Subcutaneous adipose tissue (tissue), 4 donors: ENCODE measurements around the gene MACROD1. TPM values are rescaled to one million over a fixed set of nuclear protein-coding genes. Genes with fewer than 3 reads are reported as not detected.

Source experiments
- total RNA-seq, 4 donors: library from RNA; depleted of rRNA; stranded (reverse); fragments of >200 nt; gene quantifications; one replicate each; pipeline ENCODE4 v1.1.0, GENCODE V29; 2016
- TF ChIP-seq, protein P1 (sequence below): fragments of 450-650 bp; IDR thresholded peaks from one replicate; pipeline ENCODE4 v1.5.1; 2016; ENCODE audit warnings: low read depth, mild to moderate bottlenecking, control low read depth, antibody characterized with exemption, moderate library complexity

Gene MACROD1
- total RNA-seq, 4 donors from 2014 or later = 8.0 to 24.0 (median 19.8) TPM

DNA sequence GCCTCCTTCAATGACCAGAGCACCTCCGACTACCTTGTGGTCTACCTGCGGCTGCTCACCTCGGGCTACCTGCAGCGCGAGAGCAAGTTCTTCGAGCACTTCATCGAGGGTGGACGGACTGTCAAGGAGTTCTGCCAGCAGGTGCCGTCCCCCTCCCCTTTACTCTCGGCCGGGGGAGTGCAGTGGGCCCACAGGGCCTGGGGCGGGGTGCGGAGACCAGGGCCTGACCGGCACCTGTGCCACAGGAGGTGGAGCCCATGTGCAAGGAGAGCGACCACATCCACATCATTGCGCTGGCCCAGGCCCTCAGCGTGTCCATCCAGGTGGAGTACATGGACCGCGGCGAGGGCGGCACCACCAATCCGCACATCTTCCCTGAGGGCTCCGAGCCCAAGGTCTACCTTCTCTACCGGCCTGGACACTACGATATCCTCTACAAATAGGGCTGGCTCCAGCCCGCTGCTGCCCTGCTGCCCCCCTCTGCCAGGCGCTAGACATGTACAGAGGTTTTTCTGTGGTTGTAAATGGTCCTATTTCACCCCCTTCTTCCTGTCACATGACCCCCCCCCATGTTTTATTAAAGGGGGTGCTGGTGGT, 168.7 kb downstream of the MACROD1 start:
- TF ChIP-seq, protein P1, sequence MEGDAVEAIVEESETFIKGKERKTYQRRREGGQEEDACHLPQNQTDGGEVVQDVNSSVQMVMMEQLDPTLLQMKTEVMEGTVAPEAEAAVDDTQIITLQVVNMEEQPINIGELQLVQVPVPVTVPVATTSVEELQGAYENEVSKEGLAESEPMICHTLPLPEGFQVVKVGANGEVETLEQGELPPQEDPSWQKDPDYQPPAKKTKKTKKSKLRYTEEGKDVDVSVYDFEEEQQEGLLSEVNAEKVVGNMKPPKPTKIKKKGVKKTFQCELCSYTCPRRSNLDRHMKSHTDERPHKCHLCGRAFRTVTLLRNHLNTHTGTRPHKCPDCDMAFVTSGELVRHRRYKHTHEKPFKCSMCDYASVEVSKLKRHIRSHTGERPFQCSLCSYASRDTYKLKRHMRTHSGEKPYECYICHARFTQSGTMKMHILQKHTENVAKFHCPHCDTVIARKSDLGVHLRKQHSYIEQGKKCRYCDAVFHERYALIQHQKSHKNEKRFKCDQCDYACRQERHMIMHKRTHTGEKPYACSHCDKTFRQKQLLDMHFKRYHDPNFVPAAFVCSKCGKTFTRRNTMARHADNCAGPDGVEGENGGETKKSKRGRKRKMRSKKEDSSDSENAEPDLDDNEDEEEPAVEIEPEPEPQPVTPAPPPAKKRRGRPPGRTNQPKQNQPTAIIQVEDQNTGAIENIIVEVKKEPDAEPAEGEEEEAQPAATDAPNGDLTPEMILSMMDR = no peak

- TF ChIP-seq, protein P1 = no peak
Observed at GRCh38 chr11:63996512-63996911, 169.4 kb downstream of the MACROD1 start.

DNA sequence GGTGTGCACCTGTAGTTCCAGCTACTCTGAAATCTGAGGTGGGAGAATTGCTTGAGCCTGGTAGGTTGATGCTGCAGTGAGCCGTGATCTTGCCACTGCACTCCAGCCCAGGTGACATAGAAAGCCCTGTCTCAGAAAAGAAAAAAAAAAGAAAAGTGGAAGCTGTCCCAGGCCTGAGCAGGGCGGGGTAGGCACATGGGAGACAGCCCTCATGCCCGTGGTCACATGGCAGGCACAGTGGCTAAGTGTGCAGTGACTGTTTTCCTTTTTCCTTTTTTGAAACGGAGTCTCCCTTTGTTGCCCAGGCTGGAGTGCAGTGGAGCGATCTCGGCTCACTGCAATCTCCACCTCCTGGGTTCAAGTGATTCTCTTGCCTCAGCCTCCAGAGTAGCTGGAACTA, 171.9 kb downstream of the MACROD1 start:
- TF ChIP-seq, protein P1 = no peak

DNA sequence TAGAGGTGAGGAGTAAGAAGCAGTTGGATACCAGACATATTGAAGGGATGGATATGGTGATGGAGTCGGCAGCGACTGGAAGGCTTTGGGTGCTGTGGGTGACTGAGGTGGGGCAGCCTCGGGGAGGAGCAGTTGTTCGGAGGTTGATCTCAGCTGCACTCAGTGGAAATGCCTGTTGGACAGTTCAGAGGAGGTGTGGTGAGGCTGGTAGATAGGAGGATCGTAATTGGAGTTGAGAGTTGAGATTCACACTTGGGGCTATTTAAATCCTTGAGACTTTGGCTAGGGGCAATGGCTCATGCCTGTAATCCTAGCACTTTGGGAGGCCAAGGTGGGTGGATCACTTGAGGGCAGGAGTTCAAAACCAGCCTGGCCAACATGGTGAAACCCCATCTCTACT, 172.8 kb downstream of the MACROD1 start:
- TF ChIP-seq, protein P1 = no peak

DNA sequence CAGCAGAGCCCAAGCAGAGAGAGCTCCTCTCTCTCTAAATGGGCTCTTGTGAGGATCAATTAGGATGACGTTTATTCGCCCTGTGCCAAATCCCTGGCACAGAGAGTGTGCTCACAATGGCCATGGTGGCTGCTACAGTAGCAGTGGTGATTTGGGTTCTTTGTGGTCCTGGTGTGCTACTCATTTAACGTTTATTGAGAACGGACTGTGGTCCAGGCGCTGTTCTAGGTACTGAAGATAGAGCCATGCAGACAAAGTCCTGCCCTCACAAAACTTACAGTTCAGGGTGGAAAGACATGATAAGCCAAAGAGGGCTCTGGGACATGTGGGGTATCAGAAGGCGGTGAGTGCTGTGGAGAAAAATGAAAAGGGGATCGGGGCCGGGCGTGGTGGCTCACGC, 174.4 kb downstream of the MACROD1 start:
- TF ChIP-seq, protein P1 = no peak

- TF ChIP-seq, protein P1 = no peak
Observed at GRCh38 chr11:63986932-63987513, 178.9 kb downstream of the MACROD1 start.

DNA sequence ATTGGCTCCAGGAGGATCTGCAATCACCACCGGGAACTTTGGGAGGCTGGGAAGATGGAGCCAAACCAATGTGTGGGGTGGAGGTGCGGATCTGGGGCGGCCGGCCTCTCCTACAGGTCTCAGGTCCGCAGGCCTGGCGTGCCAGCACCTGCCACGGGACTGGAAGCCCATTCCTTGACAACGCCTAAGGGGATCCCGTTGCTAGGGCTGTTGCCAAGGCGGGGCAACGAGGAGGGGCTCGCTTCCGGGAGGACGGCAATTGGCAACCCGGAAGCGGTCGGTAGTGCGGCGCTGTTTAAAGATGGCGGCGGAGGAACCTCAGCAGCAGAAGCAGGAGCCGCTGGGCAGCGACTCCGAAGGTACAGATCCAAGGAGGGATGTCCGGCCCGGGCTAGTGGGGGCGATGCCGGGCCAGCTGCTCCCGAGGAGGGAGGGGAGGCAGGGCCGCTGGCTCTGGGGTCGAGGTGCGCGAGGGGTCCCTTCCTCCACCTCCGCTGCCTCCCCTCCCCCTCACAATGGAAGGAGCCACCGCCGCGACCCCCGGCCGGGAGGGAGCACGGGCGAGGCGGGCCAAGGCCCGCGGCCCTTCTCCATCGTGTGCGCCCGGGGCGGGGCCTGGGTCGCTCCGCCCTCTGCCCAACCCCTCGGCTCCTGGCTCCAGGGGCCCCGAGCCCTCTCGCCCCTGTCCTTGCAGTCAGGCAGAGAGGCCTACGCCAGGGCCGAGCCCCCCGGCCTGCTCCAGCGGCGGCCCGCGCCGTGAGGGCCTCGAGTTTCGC, 179.6 kb downstream of the MACROD1 start, which contains the start of gene OTUB1:
Gene OTUB1, plus strand, starts transcription at position 283 of the 776 bp plus-strand sequence. Its CDS starts 19 bp downstream, at position 302.
- TF ChIP-seq, protein P1 = no peak
